ENCODE measurements around the gene ANAPC2. TPM values are rescaled to one million over a fixed set of nuclear protein-coding genes. Genes with fewer than 3 reads are reported as not detected.

ANAPC2 gene
- total and polyA plus RNA-seq, 5 donors from 2014 or later: 7.5 to 127 (median 8.0) TPM

DNA sequence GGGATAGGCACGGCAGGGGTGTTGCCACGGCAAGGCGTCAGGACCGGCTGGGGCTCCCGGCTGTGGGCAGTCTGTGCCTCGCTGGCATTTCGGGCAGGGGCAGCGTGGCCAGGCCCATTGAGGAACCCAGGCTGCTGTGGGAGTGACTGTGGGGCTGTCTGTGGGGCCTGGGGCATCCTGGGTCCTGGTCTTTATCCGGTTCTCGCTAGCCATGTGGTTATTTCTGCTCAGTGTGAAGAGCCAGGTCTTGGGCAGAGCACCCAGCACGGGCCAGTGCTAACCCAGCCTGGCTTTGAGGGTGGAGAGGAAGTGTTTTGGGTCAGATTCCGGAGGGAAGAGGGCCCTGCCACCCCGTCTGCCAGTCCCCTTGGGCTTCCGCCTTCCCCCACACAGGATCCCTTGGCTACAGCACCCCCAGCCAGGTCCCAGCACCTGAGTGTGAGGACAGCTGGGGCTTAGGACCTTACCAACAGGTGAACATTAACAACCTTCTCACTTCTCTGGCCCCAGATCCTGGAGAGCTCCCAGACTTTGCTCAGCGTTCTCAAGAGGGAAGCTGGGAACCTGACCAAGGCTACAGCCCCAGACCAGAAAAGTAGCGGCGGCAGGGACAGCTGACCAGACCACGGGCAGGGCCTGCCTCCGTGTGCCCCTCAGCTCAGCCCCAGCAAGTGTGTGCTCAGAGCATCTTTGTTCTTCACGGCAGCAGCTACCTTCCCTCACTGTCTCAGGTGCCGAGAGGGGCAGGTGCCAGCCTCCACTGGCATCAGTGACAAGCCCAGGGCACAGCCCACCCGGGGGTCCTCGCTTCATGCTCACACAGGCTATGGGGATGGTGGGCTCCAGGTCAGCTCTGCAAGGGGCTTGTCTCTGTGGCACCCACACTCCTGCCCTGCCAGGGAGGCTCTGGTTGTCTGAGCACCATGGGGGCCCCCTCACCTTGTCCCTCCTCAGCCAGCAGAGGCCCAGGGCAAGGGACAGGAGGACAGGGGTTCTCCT lies 1.2 kb upstream of the ANAPC2 start:
- peaks cover 10% of the 10 kb centered on the region for H3K36me3 ChIP-seq (ENCODE audit: control insufficient read depth, insufficient read depth, low read length)
- peak overlapping the region; percentile 53 for H3K4me3 ChIP-seq (ENCODE audit: low read depth, low read length)
- no peaks in the 10 kb centered on the region for H3K27me3 ChIP-seq (ENCODE audit: control insufficient read depth, insufficient read depth, low read length)
- peak overlapping the region; percentile 84 to 97 (median 92) for H3K4me3 Mint-ChIP-seq
- no peak for DNase-seq
- peaks cover 0 to 45% (median 13%) of the 10 kb centered on the region in 4 donors for H3K4me1 Mint-ChIP-seq
- no peaks in the 10 kb centered on the region for H3K27me3 Mint-ChIP-seq
- H3K9me3 Mint-ChIP-seq: no peaks in the 10 kb centered on the region
- no peaks in the 10 kb centered on the region for H3K36me3 Mint-ChIP-seq
- H3K9me3 ChIP-seq (ENCODE audit: control insufficient read depth in 2 of 2, low read length in 2 of 2): no peaks in the 10 kb centered on the region
- H3K27ac Mint-ChIP-seq: peak overlapping the region; percentile 94 to 97 (median 94)
- H3K4me1 ChIP-seq (ENCODE audit: control insufficient read depth, insufficient read depth, low read length, poor library complexity, severe bottlenecking): peaks cover 39% of the 10 kb centered on the region
- H3K27ac ChIP-seq (ENCODE audit: insufficient read depth, low read length, poor library complexity, severe bottlenecking): peak overlapping the region; percentile 98
- ATAC-seq (ENCODE audit: low read depth in 2 of 2): no peak

DNA sequence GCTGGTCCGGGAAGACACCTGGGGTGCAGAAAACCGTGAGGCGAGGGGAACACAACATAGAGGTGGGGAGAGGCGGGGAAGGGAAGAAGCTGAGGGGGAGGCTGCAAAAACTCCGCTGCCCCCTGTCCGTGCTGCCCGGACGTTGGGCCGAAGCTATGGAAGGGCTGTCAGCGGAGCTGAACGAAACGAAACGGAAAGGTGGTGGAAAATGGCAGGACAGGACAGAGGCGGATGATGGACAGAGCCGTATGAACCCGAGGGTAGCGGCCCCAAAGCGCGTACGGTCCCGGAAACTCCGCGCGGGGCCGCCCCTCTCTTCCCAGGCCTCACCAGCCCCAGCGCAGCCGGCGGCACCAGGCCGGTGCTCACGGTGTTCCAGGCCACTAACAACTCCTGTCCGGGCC lies 272 bp downstream of the ANAPC2 start:
- DNase-seq: no peak
- H3K36me3 Mint-ChIP-seq: peaks cover 4% of the 10 kb centered on the region
- Histone ChIP-seq H3K27me3 (ENCODE audit: control insufficient read depth, insufficient read depth, low read length) (no peaks in the 10 kb centered on the region), H3K36me3 (ENCODE audit: control insufficient read depth, insufficient read depth, low read length) (peaks cover 23% of the 10 kb centered on the region), H3K4me3 (ENCODE audit: low read depth, low read length) (peak overlapping the region; percentile 71), H3K27ac (ENCODE audit: insufficient read depth, low read length, poor library complexity, severe bottlenecking) (peak overlapping the region; percentile 98), H3K4me1 (ENCODE audit: control insufficient read depth, insufficient read depth, low read length, poor library complexity, severe bottlenecking) (peaks cover 39% of the 10 kb centered on the region), H3K9me3 (ENCODE audit: control insufficient read depth in 2 of 2, low read length in 2 of 2) (no peaks in the 10 kb centered on the region)
- no peaks in the 10 kb centered on the region for H3K27me3 Mint-ChIP-seq
- peak in 1 of 2 donors; percentile 3 for ATAC-seq (ENCODE audit: low read depth in 2 of 2)
- H3K27ac Mint-ChIP-seq: peak overlapping the region; percentile 92 to 96 (median 94)
- H3K9me3 Mint-ChIP-seq: peaks cover 0 to 2% (median 0%) of the 10 kb centered on the region in 7 donors
- peaks cover 0 to 51% (median 13%) of the 10 kb centered on the region in 4 donors for H3K4me1 Mint-ChIP-seq
- H3K4me3 Mint-ChIP-seq: peak overlapping the region; percentile 92 to 97 (median 94)

DNA sequence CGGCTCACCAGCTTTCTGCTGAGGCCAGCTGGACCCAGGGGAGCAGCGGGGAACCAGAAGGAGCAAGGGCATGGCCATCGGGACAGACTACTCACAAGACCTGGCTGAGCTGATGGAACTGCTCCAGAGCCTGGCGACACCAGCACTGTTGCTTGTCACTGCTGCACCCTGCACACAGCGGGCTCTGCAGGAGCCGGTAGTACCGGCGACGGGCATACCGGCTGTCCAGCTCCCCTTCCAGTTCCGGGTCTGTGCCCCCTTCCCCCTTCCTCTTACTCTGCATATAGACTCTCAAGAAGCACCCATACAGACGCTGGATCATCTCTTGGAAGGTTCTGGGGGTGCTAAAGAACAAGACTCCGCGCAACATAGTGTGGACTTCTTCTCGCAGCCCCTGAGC lies 974 bp downstream of the ANAPC2 start:
- Mint-ChIP-seq H3K27me3 (no peaks in the 10 kb centered on the region), H3K4me3 (peak overlapping the region; percentile 92 to 97 (median 94)), H3K9me3 (peaks cover 0 to 2% (median 0%) of the 10 kb centered on the region in 7 donors), H3K36me3 (peaks cover 4% of the 10 kb centered on the region), H3K27ac (peak overlapping the region; percentile 92 to 96 (median 94)), H3K4me1 (peaks cover 0 to 49% (median 13%) of the 10 kb centered on the region in 4 donors)
- Histone ChIP-seq H3K4me1 (ENCODE audit: control insufficient read depth, insufficient read depth, low read length, poor library complexity, severe bottlenecking) (peaks cover 39% of the 10 kb centered on the region), H3K36me3 (ENCODE audit: control insufficient read depth, insufficient read depth, low read length) (peaks cover 30% of the 10 kb centered on the region), H3K27me3 (ENCODE audit: control insufficient read depth, insufficient read depth, low read length) (no peaks in the 10 kb centered on the region), H3K27ac (ENCODE audit: insufficient read depth, low read length, poor library complexity, severe bottlenecking) (peak overlapping the region; percentile 98), H3K4me3 (ENCODE audit: low read depth, low read length) (peak overlapping the region; percentile 71), H3K9me3 (ENCODE audit: control insufficient read depth in 2 of 2, low read length in 2 of 2) (no peaks in the 10 kb centered on the region)
- ATAC-seq (ENCODE audit: low read depth in 2 of 2): no peak
- DNase-seq: no peak

DNA sequence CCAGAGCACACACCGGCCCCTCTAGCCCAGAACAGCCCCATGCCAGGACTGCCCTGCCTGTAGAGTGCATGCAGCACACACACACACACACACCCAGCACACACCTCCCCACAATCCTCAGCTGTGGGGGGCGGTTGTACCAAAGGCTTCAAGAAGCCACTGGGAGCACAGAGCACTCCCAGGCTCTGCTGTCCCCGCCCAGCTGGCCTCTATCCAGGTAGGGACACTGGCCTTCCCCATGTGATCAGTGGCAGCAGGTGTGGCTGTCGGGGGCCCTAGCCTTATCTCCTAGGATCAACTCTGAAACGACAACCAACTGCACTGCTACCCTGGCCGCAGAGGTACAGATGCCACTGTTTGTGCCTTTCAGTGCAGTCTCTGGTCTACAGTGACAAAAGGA lies 2.0 kb downstream of the ANAPC2 start:
- Mint-ChIP-seq H3K4me3 (peak overlapping the region in 3 of 4 donors; percentile 93 to 97 (median 95)), H3K36me3 (peaks cover 8% of the 10 kb centered on the region), H3K27me3 (no peaks in the 10 kb centered on the region), H3K4me1 (peaks cover 0 to 49% (median 13%) of the 10 kb centered on the region in 4 donors), H3K27ac (peak overlapping the region in 2 of 3 donors; percentile 89 to 94), H3K9me3 (peaks cover 0 to 2% (median 0%) of the 10 kb centered on the region in 7 donors)
- no peaks in the 10 kb centered on the region for H3K27me3 ChIP-seq (ENCODE audit: control insufficient read depth, insufficient read depth, low read length)
- DNase-seq (no peak), ATAC-seq (ENCODE audit: low read depth in 2 of 2) (no peak)
- H3K36me3 ChIP-seq (ENCODE audit: control insufficient read depth, insufficient read depth, low read length): peaks cover 35% of the 10 kb centered on the region
- peaks cover 39% of the 10 kb centered on the region for H3K4me1 ChIP-seq (ENCODE audit: control insufficient read depth, insufficient read depth, low read length, poor library complexity, severe bottlenecking)
- H3K4me3 ChIP-seq (ENCODE audit: low read depth, low read length): peak overlapping the region; percentile 71
- no peak overlapping the region for H3K27ac ChIP-seq (ENCODE audit: insufficient read depth, low read length, poor library complexity, severe bottlenecking)
- no peaks in the 10 kb centered on the region for H3K9me3 ChIP-seq (ENCODE audit: control insufficient read depth in 2 of 2, low read length in 2 of 2)

DNA sequence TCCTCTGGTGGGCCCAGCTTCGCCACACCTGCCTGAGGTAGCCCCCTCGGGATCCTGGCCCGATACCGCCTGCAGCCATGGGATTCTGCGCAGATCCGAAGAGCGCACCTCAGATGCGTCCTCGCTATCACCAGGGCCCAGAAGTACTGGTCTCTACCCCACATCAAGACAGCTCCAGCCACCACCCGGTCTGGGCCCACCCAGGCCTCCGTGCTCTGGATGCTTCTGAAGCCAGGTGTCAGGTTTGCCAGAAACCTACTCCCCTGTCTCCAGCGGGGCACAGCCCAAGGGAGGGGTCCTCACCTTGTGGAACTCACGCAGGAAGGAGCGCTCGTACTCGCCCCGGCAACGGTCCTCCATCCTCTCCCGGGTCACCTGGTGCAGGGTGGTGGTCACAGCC lies 2.4 kb downstream of the ANAPC2 start:
- H3K4me1 ChIP-seq (ENCODE audit: control insufficient read depth, insufficient read depth, low read length, poor library complexity, severe bottlenecking): peaks cover 39% of the 10 kb centered on the region
- H3K27me3 Mint-ChIP-seq: no peaks in the 10 kb centered on the region
- H3K9me3 ChIP-seq (ENCODE audit: control insufficient read depth in 2 of 2, low read length in 2 of 2): no peaks in the 10 kb centered on the region
- no peak for DNase-seq
- H3K4me3 Mint-ChIP-seq: peak overlapping the region in 3 of 4 donors; percentile 93 to 97 (median 95)
- no peak for ATAC-seq (ENCODE audit: low read depth in 2 of 2)
- H3K4me3 ChIP-seq (ENCODE audit: low read depth, low read length): no peak overlapping the region
- H3K4me1 Mint-ChIP-seq: peaks cover 0 to 47% (median 13%) of the 10 kb centered on the region in 4 donors
- no peaks in the 10 kb centered on the region for H3K27me3 ChIP-seq (ENCODE audit: control insufficient read depth, insufficient read depth, low read length)
- H3K9me3 Mint-ChIP-seq: peaks cover 0 to 2% (median 0%) of the 10 kb centered on the region in 7 donors
- H3K27ac Mint-ChIP-seq: no peak overlapping the region
- no peak overlapping the region for H3K27ac ChIP-seq (ENCODE audit: insufficient read depth, low read length, poor library complexity, severe bottlenecking)
- H3K36me3 Mint-ChIP-seq: peaks cover 8% of the 10 kb centered on the region
- peaks cover 39% of the 10 kb centered on the region for H3K36me3 ChIP-seq (ENCODE audit: control insufficient read depth, insufficient read depth, low read length)

DNA sequence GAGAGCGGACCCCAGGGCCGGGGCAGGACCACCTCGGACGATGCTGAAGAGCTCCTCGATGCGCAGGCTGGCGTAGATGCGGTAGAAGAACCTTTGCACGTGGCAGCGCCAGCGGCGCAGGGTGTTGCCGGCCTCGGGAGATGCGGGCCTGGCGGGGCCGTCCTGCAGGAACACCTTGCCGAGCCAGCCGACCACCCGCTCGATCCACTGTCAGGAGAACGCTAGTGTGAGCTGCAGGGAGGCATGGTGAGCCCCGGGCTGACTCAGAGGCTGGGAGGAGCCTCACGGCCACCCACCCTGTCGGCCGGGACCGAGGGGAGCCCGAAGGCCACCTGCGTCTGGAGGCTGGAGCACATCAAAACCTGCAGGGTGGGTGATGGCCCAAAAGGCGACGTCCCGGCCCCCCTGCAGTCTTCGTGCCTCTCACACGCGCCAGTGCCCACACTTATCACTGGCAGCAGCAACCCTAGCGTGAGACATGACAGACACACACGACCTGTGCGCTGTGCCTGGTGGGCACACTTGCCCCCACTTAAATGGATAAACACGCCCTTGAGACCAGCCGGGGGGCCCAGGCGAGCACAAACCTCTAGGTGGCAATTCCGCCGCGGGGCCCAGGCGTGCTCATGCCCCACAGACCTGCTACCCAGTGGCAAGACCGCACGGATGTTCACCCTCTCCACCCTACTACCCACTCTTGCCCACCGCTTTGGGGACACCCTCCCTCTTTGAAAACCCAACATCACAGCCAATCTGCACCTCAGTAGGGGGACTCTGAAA lies 3.3 kb downstream of the ANAPC2 start:
- Mint-ChIP-seq H3K4me3 (peak overlapping the region in 1 of 4 donors; percentile 31), H3K36me3 (peaks cover 8% of the 10 kb centered on the region), H3K27me3 (no peaks in the 10 kb centered on the region), H3K9me3 (peaks cover 0 to 2% (median 0%) of the 10 kb centered on the region in 7 donors), H3K27ac (no peak overlapping the region), H3K4me1 (peaks cover 0 to 43% (median 13%) of the 10 kb centered on the region in 4 donors)
- ATAC-seq (ENCODE audit: low read depth in 2 of 2) (no peak), DNase-seq (no peak)
- Histone ChIP-seq H3K4me1 (ENCODE audit: control insufficient read depth, insufficient read depth, low read length, poor library complexity, severe bottlenecking) (peaks cover 36% of the 10 kb centered on the region), H3K36me3 (ENCODE audit: control insufficient read depth, insufficient read depth, low read length) (peaks cover 42% of the 10 kb centered on the region), H3K27ac (ENCODE audit: insufficient read depth, low read length, poor library complexity, severe bottlenecking) (no peak overlapping the region), H3K27me3 (ENCODE audit: control insufficient read depth, insufficient read depth, low read length) (no peaks in the 10 kb centered on the region), H3K4me3 (ENCODE audit: low read depth, low read length) (no peak overlapping the region), H3K9me3 (ENCODE audit: control insufficient read depth in 2 of 2, low read length in 2 of 2) (no peaks in the 10 kb centered on the region)

GRCh38 chr9:137183980-137184595 lies 4.3 kb downstream of the ANAPC2 start:
- peaks cover 48% of the 10 kb centered on the region for H3K36me3 ChIP-seq (ENCODE audit: control insufficient read depth, insufficient read depth, low read length)
- ATAC-seq (ENCODE audit: low read depth in 2 of 2): no peak
- no peak overlapping the region for H3K4me3 ChIP-seq (ENCODE audit: low read depth, low read length)
- Mint-ChIP-seq H3K9me3 (peaks cover 0 to 2% (median 0%) of the 10 kb centered on the region in 7 donors), H3K36me3 (peaks cover 11% of the 10 kb centered on the region), H3K27me3 (no peaks in the 10 kb centered on the region), H3K4me3 (peak overlapping the region in 2 of 4 donors; percentile 48 to 60), H3K27ac (no peak overlapping the region), H3K4me1 (peaks cover 0 to 37% (median 13%) of the 10 kb centered on the region in 4 donors)
- H3K27me3 ChIP-seq (ENCODE audit: control insufficient read depth, insufficient read depth, low read length): no peaks in the 10 kb centered on the region
- no peak for DNase-seq
- peaks cover 27% of the 10 kb centered on the region for H3K4me1 ChIP-seq (ENCODE audit: control insufficient read depth, insufficient read depth, low read length, poor library complexity, severe bottlenecking)
- H3K9me3 ChIP-seq (ENCODE audit: control insufficient read depth in 2 of 2, low read length in 2 of 2): no peaks in the 10 kb centered on the region
- H3K27ac ChIP-seq (ENCODE audit: insufficient read depth, low read length, poor library complexity, severe bottlenecking): no peak overlapping the region
